NCI-H510A treated with DMSO at 0.1 percent for 48 hours (cell line): ENCODE results near the gene OR5T3.
"Not testable (repeated sequence)": the region's sequence is repeated elsewhere in the genome, so short reads cannot be mapped to it uniquely, and the experiment has no call there.

Source experiments
- DNase-seq: peaks from one replicate; lab custom pipeline; 2025; lab: John Stamatoyannopoulos, UW

Gene OR5T3

GRCh38 chr11:56251954-56252353 lies at the start of gene OR5T3:
OR5T3 (plus strand) TSS chr11:56252254; CDS start chr11:56252254, 0 bp downstream.
- DNase-seq: no peak

DNA sequence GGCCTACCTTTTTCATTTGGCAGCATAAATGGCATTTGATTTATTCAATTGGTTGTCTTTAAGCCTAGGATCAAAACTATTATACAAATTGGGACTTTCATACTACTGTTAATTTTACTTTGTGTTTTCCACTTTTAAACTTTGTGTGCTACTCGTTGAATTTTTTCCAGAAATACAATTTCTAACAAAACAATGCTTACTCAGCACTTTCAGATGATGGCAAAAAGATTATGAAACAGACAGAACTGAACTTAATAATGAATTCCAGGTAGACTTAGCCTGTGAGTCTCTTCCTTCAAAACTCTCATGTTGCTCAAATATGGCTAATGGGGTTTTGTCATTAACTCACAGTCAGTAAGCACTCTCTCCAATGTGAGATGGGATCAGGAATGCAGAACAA lies 44.3 kb upstream of the OR5T3 start:
- DNase-seq: no peak

DNA sequence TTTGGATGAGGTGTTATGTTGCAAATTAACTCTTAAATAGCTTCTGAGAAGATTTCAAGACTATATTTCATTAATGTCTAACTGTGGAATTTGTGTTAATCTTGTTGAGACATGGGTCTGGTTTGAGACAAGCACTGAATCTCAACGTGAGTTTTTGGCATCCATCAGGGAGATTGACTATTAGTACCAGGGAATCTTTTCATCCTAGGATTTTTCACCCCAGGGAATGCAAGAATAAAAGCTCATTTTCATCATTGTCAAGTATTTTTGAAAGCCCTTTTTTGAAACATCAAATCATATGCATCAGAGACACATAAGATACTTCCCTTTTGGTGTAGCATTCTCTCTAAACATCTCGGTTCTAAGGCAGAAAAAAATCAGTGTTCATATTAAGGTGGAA lies 37.5 kb upstream of the OR5T3 start:
- no peak for DNase-seq

DNA sequence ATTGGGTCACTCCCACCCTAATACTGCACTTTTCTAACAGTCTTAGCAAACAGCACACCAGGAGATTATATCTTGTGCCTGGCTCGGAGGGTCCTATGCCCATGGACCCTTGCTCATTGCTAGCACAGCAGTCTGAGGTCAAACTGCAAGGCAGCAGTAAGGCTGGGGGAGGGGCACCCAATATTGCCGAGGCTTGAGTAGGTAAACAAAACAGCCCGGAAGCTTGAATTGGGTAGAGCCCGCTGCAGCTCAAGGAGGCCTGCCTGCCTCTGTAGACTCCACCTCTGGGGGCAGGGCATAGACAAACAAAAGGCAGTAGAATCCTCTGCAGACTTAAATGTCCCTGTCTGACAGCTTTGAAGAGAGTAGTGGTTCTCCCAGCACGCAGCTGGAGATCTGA lies 32.3 kb upstream of the OR5T3 start:
- DNase-seq: not testable (repeated sequence)

- DNase-seq: no peak
Observed at GRCh38 chr11:56234155-56234554, 17.9 kb upstream of the OR5T3 start, which contains the start of gene OR5T2. OR5T2 (minus strand) TSS chr11:56234255; CDS start chr11:56233062, 1,193 bp downstream.

DNA sequence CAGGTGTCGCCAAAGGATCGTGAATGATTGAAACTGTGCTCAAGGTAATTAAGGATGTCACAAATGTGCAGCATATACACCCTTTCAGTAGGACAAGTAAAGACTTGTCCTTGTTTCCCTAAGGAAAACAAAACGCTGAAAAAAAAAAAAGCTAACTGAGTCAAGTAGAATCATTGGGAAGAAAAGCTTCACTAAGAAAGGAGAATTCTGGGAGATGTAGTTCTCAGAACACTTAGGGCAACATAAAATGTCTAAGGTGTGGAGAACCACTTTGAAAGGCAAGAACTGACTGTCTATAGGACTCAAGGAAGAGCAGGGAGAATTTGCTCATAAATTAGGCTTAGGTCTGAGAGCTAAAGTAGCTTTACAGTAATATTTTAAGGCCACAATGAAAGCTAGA lies 19.0 kb downstream of the OR5T3 start:
- no peak for DNase-seq

- DNase-seq: no peak
Observed at GRCh38 chr11:56273854-56274253, 21.8 kb downstream of the OR5T3 start, which contains the start of gene OR5T1. OR5T1 (plus strand) TSS chr11:56274154; CDS start chr11:56275639, 1,485 bp downstream.

DNA sequence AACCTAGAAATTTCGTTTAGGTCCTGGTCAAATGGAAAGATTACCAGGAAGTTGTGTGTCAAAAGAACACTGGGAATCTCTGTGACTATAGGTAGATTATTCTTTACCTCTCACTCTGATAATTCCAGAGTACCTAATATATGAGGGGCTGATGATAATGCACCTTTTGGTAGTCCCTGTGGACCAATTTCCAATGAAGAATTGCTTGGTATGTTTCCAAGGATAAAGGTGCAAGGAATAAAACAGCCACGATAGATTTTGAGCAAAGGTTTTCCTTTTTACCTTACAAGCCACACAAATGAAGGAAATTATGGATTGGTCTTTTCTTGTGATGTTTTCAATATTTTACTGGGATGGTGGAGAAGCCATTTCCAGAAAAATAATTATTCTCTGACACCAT lies 40.1 kb downstream of the OR5T3 start, which contains the start of gene OR8H1:
TSS of gene OR8H1 (minus strand) at position 101 of the 400 bp plus-strand sequence. CDS start 1,192 bp downstream, outside the sequence.
- no peak for DNase-seq

GRCh38 chr11:56296898-56297297 lies 44.8 kb downstream of the OR5T3 start:
- no peak for DNase-seq
